Chondrocyte (in vitro differentiated cells): ENCODE results near the gene PLB1. TPM values are rescaled to one million over a fixed set of nuclear protein-coding genes. Genes with fewer than 3 reads are reported as not detected.

Experiments
- DNase-seq: peaks from one replicate; pipeline ENCODE4 v3.0.0; 2021; ENCODE audit warnings: mixed read lengths, low spot score
- H3K27ac Mint-ChIP-seq: one replicate; pipeline ENCODE4 v1.8.0; 2021; ENCODE audit warnings: mild to moderate bottlenecking, moderate library complexity, mixed read lengths; ENCODE audit not compliant: unreplicated experiment
- H3K27me3 Mint-ChIP-seq: 2 replicates; pipeline ENCODE4 v1.8.0; 2021; ENCODE audit warnings: low read depth, mixed read lengths
- H3K36me3 Mint-ChIP-seq: 2 replicates; pipeline ENCODE4 v1.8.0; 2021; ENCODE audit warnings: low read depth, mixed read lengths
- H3K4me1 Mint-ChIP-seq: 2 replicates; pipeline ENCODE4 v1.8.0; 2021; ENCODE audit warnings: low read depth, mild to moderate bottlenecking, mixed read lengths
- H3K4me3 Mint-ChIP-seq: one replicate; pipeline ENCODE4 v1.8.0; 2021; ENCODE audit warnings: mild to moderate bottlenecking, moderate library complexity, mixed read lengths; ENCODE audit not compliant: unreplicated experiment
- H3K9me3 Mint-ChIP-seq: 2 replicates; pipeline ENCODE4 v1.8.0; 2021; ENCODE audit warnings: low read depth, mixed read lengths
- total RNA-seq: library from RNA; stranded (reverse); gene quantifications from 3 replicates; pipeline ENCODE4 v1.2.1, GENCODE V29; 2021
- TF ChIP-seq, protein P1 (sequence below): fragments of 200-600 bp; sonication (generic); IDR thresholded peaks from 2 replicates; pipeline ENCODE4 v1.5.0; 2021; ENCODE audit warnings: antibody characterized with exemption, mild to moderate bottlenecking, moderate library complexity

Gene PLB1
- total RNA-seq, 1 donor from 2014 or later, result 4.4 TPM

DNA sequence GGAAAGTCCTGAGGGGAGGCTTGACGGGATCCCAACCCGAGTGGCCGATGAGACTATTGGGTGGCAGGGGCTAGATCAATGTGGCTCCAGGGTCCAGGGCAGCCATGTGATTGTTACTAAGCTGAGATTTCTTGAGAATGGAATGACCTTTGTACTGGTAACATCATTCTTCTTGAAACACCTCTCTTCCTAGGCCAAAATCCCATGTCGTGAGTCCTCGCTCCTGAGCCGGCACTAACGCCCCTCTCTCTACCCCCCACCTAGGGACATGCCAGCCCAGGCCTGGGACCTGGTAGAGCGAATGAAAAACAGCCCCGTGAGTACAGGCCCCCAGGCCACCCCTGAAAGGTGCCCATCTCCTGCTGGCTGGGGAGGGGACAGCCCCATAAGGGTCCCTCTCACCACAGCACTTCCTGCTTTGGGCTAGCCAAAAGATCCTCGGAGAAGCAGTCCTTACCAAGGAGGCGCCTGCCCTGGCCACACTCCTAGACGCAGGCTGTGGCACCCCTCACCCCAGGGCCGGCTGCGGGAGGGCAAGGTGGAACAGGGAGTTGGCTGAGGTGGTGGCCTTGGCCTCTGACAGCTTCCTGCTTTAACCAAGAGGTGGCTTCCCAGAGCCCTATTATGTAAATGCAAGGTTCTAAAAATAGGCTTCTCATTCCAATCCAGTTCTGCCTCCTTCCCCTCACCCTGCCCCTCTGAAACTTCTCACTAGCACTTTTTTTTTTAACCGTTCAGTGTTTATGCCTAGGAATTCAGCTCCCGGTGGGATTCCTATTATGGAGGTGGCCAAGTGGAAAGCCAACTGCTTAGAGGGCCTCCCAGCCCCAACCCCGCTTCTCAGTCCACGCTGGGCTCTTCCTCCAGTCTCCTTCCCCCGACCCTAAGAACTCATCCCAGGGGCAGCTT lies 129.2 kb downstream of the PLB1 start:
- Mint-ChIP-seq H3K4me3 (no peak overlapping the region), H3K9me3 (no peaks in the 10 kb centered on the region), H3K36me3 (no peaks in the 10 kb centered on the region), H3K4me1 (peaks cover 68% of the 10 kb centered on the region), H3K27me3 (no peaks in the 10 kb centered on the region), H3K27ac (peak overlapping the region; percentile 98)
- TF ChIP-seq, protein P1, sequence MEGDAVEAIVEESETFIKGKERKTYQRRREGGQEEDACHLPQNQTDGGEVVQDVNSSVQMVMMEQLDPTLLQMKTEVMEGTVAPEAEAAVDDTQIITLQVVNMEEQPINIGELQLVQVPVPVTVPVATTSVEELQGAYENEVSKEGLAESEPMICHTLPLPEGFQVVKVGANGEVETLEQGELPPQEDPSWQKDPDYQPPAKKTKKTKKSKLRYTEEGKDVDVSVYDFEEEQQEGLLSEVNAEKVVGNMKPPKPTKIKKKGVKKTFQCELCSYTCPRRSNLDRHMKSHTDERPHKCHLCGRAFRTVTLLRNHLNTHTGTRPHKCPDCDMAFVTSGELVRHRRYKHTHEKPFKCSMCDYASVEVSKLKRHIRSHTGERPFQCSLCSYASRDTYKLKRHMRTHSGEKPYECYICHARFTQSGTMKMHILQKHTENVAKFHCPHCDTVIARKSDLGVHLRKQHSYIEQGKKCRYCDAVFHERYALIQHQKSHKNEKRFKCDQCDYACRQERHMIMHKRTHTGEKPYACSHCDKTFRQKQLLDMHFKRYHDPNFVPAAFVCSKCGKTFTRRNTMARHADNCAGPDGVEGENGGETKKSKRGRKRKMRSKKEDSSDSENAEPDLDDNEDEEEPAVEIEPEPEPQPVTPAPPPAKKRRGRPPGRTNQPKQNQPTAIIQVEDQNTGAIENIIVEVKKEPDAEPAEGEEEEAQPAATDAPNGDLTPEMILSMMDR, result peak; percentile 46
- DNase-seq, result no peak

DNA sequence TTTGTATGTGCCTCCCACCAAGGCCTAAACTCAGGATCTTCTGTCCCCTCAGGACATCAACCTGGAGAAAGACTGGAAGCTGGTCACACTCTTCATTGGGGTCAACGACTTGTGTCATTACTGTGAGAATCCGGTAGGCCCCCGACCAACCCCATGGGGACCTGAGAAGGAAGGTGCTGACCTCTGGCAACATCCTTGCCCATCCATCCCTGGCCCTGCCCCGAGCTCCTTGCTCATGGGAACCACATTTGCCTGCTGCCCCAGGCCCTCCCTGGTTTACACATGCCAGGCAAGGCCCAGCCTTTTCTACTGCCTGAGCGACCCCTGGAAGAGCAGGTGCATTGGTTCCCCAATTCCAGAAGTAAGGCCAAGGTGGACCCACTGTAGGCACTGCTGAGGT lies 130.5 kb downstream of the PLB1 start:
- TF ChIP-seq, protein P1, result no peak
- Mint-ChIP-seq H3K9me3 (no peaks in the 10 kb centered on the region), H3K4me3 (no peak overlapping the region), H3K36me3 (no peaks in the 10 kb centered on the region), H3K27me3 (no peaks in the 10 kb centered on the region), H3K27ac (peak overlapping the region; percentile 98), H3K4me1 (peaks cover 72% of the 10 kb centered on the region)
- DNase-seq, result no peak

DNA sequence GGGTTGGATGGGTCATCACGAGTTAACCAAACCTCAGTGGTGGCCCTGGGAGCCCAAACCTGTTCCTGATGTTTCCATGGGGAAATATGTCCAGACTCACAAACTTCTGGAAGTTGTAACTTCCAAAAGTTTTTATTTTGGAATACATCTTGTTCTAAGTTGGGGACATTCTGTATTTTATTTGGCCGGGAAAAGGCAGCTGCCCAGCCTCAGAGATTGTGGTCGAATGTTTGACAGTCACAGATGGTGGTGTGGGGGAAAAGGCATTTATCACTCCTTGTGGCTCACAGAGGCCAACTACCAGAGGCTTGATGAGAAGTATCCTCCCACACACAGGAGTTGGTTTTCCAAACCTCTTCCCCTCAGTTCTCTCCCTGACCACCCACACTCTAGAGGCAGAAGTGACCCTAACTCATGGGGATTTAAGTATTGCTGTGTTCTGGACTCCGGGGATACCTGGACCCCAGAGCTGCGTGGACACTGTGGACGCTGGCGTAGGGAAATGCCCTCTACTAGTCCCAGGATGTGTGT lies 131.1 kb downstream of the PLB1 start:
- Mint-ChIP-seq H3K9me3 (no peaks in the 10 kb centered on the region), H3K4me1 (peaks cover 69% of the 10 kb centered on the region), H3K27me3 (no peaks in the 10 kb centered on the region), H3K4me3 (no peak overlapping the region), H3K27ac (peak overlapping the region; percentile 98), H3K36me3 (no peaks in the 10 kb centered on the region)
- DNase-seq, result no peak
- TF ChIP-seq, protein P1, result no peak

DNA sequence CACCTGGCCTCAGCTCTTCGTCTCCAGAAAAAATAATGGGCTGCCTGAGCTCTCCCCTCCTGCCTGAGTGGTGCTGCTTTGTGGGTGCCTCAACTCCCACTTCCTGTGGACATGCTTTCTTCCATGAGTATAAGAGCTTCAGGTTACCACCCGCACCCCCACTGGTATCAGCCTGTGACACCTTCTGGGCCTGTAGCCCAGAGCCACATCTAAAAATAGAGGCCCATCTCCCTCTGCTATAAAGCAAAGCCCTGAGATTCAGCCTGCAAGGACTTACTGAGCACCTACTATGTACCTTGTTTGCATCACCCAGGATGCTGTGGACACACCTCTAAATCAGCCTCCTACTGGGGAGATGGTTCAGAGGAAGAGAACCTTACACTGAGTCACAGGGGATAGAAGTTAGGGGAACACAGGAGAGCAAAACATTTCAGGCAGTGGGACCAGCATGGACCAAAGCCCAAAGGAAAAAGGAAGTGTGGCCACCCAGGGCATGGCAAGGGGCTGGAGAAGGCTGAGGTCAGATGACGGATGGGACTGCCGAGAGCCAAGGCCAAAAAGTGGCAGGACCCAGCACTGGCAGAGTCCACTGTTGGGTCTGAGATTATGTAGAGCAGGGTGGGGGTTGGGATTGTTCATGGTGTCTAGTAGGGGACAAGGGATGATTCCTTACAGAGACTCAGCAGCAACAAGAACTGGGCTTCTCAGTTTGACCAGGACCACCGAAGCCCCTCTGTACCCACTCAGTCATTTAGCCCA lies 132.0 kb downstream of the PLB1 start:
- peak overlapping the region; percentile 98 for H3K27ac Mint-ChIP-seq
- H3K4me1 Mint-ChIP-seq, result peaks cover 68% of the 10 kb centered on the region
- DNase-seq, result no peak
- TF ChIP-seq, protein P1, result no peak
- no peaks in the 10 kb centered on the region for H3K27me3 Mint-ChIP-seq
- no peak overlapping the region for H3K4me3 Mint-ChIP-seq
- no peaks in the 10 kb centered on the region for H3K9me3 Mint-ChIP-seq
- no peaks in the 10 kb centered on the region for H3K36me3 Mint-ChIP-seq

DNA sequence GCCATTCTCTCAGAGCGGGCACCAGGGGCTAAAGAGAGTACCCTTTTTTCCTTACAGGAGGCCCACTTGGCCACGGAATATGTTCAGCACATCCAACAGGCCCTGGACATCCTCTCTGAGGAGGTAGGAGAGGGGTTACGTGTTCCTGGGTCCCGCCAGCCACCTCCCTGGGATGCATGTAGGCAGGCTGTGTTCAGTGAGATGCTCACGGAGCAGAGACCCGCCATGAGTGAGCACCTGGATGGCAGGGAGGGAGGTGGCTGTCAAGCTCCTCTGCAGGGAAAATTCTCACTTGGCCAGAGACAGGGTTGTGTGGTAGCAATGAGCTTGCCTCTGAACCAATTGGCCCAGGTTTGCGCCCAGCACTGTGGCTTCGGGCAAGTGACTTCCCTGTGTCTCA lies 132.6 kb downstream of the PLB1 start:
- Mint-ChIP-seq H3K27ac (no peak overlapping the region), H3K4me3 (no peak overlapping the region), H3K9me3 (no peaks in the 10 kb centered on the region), H3K36me3 (no peaks in the 10 kb centered on the region), H3K4me1 (peaks cover 74% of the 10 kb centered on the region), H3K27me3 (no peaks in the 10 kb centered on the region)
- TF ChIP-seq, protein P1, result no peak
- no peak for DNase-seq
